GM19023 (cell line): Measurements from ENCODE around the gene VPS37C.

Source experiments
- ATAC-seq: cut with Tn5 transposase; IDR thresholded peaks from one replicate; pipeline ENCODE4 v1.9.1; 2021; ENCODE audit warnings: mild to moderate bottlenecking, moderate library complexity; ENCODE audit not compliant: unreplicated experiment

The VPS37C gene

GRCh38 chr11:61155741-61156140 is 5.5 kb downstream of the VPS37C start:
- no peak for ATAC-seq

- ATAC-seq, result no peak
Observed at GRCh38 chr11:61155312-61155711, 5.9 kb downstream of the VPS37C start.

GRCh38 chr11:61154528-61154927 is 6.7 kb downstream of the VPS37C start:
- no peak for ATAC-seq

GRCh38 chr11:61153593-61154095 is 7.6 kb downstream of the VPS37C start:
- ATAC-seq, result no peak

GRCh38 chr11:61152816-61153592 is 8.2 kb downstream of the VPS37C start:
- ATAC-seq, result no peak

GRCh38 chr11:61151545-61152252 is 9.5 kb downstream of the VPS37C start:
- no peak for ATAC-seq

GRCh38 chr11:61150706-61151544 is 10.3 kb downstream of the VPS37C start:
- ATAC-seq, result no peak

- no peak for ATAC-seq
Observed at GRCh38 chr11:61149624-61150615, 11.3 kb downstream of the VPS37C start.

GRCh38 chr11:61147791-61148620 is 13.2 kb downstream of the VPS37C start:
- no peak for ATAC-seq

GRCh38 chr11:61147271-61147670 is 14.0 kb downstream of the VPS37C start:
- ATAC-seq, result no peak

GRCh38 chr11:61146416-61146815 is 14.8 kb downstream of the VPS37C start:
- ATAC-seq, result no peak

- no peak for ATAC-seq
Observed at GRCh38 chr11:61145228-61146005, 15.8 kb downstream of the VPS37C start.

- no peak for ATAC-seq
Observed at GRCh38 chr11:61144511-61145179, 16.6 kb downstream of the VPS37C start.

- no peak for ATAC-seq
Observed at GRCh38 chr11:61142424-61142823, 18.8 kb downstream of the VPS37C start.

- ATAC-seq, result no peak
Observed at GRCh38 chr11:61141601-61142028, 19.6 kb downstream of the VPS37C start.

GRCh38 chr11:61140416-61140815 is 20.8 kb downstream of the VPS37C start:
- no peak for ATAC-seq

GRCh38 chr11:61139387-61139786 is 21.8 kb downstream of the VPS37C start:
- no peak for ATAC-seq

GRCh38 chr11:61138935-61139334 is 22.3 kb downstream of the VPS37C start:
- ATAC-seq, result no peak
